ENCODE data around the gene UCK2.

DNA sequence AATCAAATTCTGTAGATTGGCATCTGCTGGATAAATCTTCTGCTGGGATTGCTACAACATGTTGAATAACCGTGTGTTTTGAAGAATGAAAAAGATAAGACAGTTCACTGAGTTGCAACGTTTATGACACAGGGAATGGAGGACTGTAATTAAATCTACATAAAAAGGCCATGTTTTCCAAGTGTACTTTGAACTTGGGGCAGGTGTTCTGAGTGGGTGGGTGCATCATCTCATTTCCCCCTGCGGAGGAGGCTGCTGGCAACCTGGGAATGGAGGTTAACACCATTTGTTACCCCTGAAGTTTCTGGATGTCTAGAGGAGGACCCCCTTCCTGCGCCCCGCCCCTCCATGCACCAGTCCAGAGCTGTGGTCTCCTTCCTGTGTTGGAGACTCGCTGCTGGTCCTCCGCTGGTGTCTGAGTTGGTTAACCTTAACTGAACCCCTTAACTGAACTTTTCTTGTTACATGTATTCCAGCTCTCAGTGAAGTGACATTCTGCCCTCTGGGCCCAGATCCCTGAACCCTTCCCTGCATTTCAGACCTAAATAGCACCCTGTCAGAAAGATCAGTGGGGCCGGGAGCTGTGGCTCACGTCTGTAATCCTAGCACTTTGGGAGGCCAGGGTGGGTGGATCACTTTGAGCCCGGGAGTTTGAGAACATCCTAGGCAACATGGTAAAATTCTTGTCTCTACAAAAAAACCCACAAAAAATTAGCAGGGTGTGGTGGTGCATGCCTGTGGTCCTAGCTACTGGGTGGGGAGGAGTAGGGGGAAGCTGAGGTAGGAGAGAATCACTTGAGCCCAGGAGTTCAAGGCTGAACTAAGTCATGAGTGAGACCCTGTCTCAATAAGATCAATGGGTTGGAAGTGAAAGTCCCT is 31.8 kb downstream of the UCK2 start:
- TF ChIP-seq CTCF (IDR thresholded peaks at IDR 0.05) (no peak), POLR2A (IDR thresholded peaks at IDR 0.05) (no peak)
